Epithelial cell of proximal tubule (primary cell): Measurements from ENCODE around the gene PPIL1. TPM values are rescaled to one million over a fixed set of nuclear protein-coding genes. Genes with fewer than 3 reads are reported as not detected.

Source experiments
- DNase-seq: peaks from one replicate; pipeline ENCODE4 v3.0.0-alpha.2; 2011; ENCODE audit warnings: low read depth
- H3K4me3 ChIP-seq: 2 replicates; pipeline ENCODE4 v1.5.1; 2011; ENCODE audit warnings: low read depth, mild to moderate bottlenecking, low read length
- total RNA-seq: library from RNA; depleted of rRNA; stranded (reverse); fragments of >200 nt; gene quantifications from 2 replicates; pipeline ENCODE4 v1.2.3, GENCODE V29; 2015
- TF ChIP-seq, protein P1 (sequence below): conservative IDR thresholded peaks from 2 replicates; pipeline ENCODE4 v1.5.1; 2012; ENCODE audit warnings: low read depth, mild to moderate bottlenecking, low read length

Gene PPIL1
- total RNA-seq, 1 donor from 2014 or later: 26.6 TPM

DNA sequence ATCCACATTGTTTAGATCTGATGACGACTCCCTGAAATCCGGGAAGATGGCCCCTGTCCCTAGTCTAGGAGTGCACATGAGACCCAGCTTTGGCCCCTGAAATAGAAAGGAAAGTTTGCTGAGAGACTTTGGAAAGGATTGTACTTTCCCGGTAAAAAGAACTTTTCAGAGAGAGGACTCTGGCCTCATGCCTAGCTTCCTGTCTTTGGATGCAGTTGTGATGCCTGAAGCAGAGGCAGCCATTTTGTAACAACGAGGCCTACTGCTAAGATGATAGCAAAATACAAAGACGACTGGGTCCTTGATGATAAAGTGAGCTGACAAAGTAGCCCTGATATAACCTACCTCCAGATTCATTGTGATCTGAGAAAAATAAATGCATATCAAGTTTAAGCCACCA lies 42.3 kb downstream of the PPIL1 start:
- H3K4me3 ChIP-seq: no peak overlapping the region
- TF ChIP-seq, protein P1, sequence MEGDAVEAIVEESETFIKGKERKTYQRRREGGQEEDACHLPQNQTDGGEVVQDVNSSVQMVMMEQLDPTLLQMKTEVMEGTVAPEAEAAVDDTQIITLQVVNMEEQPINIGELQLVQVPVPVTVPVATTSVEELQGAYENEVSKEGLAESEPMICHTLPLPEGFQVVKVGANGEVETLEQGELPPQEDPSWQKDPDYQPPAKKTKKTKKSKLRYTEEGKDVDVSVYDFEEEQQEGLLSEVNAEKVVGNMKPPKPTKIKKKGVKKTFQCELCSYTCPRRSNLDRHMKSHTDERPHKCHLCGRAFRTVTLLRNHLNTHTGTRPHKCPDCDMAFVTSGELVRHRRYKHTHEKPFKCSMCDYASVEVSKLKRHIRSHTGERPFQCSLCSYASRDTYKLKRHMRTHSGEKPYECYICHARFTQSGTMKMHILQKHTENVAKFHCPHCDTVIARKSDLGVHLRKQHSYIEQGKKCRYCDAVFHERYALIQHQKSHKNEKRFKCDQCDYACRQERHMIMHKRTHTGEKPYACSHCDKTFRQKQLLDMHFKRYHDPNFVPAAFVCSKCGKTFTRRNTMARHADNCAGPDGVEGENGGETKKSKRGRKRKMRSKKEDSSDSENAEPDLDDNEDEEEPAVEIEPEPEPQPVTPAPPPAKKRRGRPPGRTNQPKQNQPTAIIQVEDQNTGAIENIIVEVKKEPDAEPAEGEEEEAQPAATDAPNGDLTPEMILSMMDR: no peak
- DNase-seq: no peak

DNA sequence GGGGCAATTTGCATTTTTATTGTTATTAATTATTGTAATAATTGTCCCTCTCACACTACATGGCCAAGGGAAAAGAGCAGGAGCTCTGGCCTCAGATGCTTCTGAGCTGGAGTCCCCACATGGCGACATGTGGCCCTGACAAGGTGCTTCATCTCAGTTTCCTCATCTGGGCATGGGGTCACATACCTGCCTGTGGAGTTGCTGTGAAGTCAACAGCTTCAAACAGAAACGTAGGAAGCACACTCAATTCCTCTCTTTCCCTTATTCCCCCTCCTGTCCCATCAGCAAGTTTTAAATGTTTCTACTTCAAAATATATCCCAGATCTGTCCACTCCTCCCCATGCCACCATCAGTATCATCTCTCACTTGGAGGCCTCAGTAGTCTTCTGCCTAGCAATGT lies 44.0 kb downstream of the PPIL1 start:
- DNase-seq: no peak
- H3K4me3 ChIP-seq: no peak overlapping the region
- TF ChIP-seq, protein P1: no peak

DNA sequence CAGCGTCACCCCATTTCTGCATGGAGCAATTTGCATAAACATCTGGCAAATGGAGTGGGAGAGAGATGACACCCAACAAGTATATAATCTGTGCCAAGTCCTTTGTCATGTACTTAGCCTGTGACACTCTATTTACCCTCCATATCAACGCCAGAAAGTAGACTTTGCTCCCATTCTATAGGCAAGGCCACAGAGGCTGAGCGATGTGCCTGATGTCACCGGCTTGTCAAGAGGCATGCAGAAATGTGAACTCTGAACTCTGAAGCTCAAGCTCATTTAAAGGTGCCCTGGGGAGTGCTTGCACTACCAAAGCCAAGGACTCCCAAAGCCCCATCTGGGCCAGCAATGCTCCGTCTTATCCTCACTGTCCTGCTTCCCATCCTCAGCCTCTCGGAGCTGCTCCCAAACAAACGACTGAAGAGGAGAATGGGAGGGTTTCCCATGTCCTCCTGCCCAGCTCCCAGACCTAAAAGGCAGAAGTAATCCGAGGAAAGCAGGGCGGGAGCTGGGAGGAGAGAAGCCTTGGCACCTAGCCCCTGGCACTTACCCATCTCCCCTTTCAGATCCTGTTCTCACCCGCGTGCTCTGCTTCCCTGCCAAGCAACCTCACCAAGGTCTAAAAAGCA lies 44.6 kb downstream of the PPIL1 start:
- TF ChIP-seq, protein P1: no peak
- H3K4me3 ChIP-seq: no peak overlapping the region
- no peak for DNase-seq

DNA sequence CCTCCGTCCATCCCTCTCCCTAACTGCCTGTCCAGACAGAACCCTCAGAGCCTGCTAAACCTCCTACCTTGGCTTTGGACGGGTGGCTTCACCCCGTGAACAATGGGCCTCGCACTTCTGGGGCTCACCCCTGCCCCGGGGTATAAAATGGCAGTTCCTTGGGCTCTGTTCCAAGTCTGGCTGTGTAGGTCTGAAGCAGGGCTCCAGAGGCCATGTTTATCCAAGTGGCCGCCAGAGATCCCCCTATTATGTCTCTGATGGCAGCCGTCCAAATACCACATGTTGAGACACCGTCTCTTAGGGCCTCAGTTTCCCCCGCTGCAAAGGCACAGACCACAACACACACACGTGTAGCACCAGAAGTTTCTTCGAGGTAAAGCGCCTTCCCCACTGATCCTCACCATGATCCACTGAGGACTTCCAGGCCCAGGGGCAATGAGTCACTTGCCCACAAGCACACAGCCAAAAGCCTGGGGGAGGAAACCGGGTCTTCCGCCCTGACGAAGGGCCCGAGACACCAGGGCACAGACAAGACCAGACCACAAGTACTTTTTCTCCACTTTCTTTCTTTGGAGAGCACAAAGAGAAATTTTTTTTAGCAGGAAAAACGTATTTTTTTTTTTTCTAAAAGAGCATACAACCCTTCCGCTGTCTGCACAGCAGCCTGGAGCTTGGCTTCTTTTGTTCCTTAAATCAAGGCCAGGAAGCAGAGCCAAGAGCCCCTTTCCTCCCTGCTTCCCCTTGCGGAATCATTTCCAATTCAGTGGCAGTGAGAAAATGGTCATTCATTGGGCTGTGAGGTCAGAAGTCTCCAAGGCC lies 47.1 kb downstream of the PPIL1 start:
- TF ChIP-seq, protein P1: no peak
- DNase-seq: no peak
- no peak overlapping the region for H3K4me3 ChIP-seq

DNA sequence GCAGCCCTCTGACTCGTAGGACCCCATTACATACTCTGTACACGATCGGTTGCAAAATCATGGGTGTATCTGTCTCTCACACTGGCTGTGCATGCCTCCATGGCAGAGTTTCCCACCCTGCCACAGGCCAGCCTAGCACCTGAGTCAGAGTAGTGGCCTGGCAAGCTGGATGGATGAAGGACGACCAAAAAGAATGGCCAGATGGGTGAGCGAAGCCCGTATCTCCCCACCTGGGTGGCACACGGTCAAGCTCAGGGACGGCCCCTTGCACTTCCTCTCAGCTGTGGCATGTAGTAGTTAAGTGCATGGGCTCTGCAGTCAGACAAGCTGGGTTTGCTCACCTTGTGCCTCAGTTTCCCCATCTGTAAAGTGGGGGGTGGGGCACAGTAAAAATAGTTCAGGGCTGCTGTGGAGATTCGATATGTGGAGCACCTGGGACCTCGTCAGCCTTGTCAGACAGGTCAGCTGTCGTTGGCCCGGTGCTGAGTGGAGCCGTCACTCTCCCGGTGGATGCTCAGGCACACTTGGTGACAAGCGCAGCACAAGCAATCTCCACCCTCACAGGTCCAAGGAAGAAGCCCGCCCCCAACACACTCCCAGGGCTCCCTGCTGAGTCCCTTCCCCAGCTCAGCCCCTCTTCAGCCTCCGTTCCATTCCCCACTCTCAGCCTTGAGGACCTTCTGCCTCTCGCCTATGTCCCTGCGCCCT lies 47.9 kb downstream of the PPIL1 start:
- no peak overlapping the region for H3K4me3 ChIP-seq
- TF ChIP-seq, protein P1: no peak
- no peak for DNase-seq

DNA sequence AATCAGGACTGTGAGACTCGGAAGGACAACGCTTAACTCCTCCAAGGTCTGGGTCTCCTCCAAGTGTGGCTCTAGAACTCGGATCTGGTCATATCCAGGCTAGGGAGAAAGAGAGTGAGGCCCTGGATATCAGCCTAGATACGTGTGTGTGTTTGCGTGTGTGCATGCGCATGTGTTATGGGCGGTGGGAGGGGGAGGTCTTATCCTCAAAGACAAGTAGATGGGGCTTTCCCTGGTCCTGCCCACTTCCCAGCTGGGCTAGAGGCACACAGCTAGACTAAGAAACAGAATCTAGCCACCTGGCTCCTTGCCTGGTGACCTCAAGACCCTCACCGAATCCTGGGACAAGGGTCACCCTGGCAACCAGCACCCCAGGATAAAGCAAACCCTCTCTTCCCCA lies 48.6 kb downstream of the PPIL1 start:
- DNase-seq: no peak
- no peak overlapping the region for H3K4me3 ChIP-seq
- TF ChIP-seq, protein P1: no peak
